Measurements from ENCODE around the gene PTPRN2.
"Not testable (repeated sequence)": the region's sequence is repeated elsewhere in the genome, so short reads cannot be mapped to it uniquely, and the experiment has no call there.

PTPRN2 gene

DNA sequence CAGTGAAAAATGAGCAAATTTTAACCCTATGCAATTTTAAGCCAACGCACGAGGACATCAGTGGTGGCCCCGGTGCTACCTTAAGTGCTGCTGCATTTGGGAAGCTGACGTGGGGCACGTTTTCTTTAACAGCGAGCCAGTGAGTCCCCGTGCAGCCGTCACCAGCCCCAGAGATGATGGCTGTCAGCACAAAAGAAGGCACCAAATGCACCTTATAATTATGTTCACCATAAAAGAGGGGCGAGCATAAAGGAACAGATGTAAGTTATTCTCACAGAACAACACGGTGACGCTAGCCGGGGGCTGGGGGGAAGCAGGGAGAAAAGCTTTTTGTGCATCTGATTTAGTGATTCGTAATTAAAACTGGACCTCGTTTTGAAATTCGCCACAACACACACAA, 990.7 kb downstream of the PTPRN2 start:
- DNase-seq (ENCODE audit: low read depth) = no peak

DNA sequence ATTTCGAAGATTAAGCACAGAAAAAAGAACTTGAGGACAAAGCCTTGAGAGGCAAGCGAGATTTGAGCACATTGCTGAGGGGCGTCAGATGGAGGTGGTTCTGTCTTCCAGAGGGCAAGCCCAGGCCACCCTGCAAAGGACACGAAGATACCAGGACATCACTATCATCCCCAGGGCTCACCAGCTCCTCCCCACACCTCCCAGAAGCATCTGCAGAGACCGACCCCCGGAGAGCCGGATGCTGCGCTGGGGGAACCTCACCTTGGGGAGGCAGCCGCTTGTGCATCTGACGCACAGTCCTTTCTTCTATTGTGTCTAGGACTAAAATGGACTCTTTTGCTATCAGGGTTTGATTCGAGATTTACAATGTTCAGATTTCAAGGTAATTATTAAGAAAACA, 991.2 kb downstream of the PTPRN2 start:
- no peak for DNase-seq (ENCODE audit: low read depth)

DNA sequence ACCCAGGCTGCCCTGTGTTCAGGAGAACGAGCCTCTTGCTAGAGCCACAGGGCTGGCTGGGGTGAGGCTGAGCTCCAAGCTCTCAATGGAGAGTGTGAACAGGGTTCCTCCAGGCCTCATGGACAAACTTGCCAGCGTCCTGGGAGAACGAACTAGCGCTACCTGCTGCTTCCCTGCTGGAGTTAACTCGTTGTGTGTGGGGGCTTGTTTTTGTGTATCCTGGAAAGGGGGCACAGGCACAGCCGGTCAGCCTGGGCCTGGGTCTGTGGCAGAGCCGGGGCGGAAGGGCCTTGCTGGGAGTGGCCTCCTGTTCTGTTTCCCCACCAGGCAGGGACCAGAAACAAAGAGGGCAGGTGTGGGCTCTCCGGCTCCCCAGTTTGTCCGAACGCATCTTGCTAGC, 991.6 kb downstream of the PTPRN2 start:
- no peak for DNase-seq (ENCODE audit: low read depth)

DNA sequence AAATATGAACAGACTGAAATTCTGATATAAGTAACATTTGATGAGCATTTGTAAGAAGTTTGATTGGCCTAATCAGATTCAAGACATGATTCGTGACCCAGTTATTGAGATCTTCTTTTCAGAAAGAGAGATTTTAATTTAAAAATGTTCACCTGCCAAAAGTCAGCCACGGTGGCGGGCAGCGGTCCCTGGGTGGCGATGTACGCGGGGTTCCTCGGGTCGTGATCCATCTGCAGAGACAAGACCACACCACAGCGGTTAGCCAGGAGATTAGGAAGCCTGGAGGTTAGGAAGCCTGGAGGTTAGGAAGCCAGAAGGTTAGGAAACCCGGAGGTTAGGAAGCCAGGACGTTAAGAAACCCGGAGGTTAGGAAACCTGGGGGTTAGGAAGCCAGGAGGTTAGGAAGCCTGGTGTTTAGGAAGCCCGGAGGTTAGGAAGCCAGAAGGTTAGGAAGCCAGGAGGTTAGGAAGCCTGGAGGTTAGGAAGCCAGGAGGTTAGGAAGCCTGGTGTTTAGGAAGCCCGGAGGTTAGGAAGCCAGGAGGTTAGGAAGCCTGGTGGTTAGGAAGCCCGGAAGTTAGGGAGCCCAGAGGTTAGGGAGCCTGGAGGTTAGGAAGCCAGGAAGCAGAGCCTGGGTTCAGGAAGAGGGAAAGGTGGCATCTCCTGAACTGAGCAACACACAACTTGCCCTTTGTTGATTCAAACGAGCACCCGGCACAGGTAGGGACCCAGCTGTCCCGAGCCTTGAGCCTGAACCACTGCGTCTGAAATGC, 992.4 kb downstream of the PTPRN2 start:
- no peak for DNase-seq (ENCODE audit: low read depth)

DNA sequence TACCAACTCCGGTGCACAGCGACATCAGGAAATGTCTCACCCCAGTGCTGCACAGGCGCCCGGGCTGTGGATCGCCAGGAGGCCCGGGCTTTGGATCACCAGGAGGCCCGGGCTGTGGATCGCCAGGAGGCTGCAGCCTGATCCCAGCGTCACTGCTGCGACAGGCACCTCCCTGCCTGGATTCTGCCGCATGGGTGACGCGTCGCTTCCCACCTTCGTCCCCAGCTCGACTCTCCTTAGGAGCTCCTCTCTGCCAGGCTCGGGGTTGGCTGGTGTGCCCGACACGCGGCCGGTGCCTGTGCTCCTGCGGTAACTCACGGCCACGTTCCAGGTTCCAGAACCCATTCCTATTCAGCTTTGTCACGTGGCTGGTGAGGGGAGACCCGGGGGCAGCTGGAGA, 993.3 kb downstream of the PTPRN2 start:
- no peak for DNase-seq (ENCODE audit: low read depth)

DNA sequence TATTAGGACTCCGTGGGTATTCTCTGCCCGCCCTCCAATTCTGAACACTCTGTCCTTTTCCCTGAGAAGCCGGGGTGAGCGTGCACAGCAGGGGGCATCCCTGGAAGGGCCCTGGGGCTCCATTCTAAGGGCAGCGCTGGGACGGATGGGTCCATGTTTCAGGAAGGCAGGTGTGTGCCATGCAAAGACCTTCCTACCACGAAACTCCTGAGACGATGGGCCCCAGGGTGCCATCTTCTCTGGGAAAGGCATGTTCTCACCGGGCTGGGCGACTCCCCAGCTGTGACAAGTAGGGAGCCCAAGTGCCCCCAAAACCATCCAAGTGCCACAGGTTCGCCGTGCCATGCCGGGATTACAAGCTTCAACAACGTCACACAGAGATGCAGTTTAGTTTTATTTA, 994.1 kb downstream of the PTPRN2 start:
- DNase-seq (ENCODE audit: low read depth) = no peak

DNA sequence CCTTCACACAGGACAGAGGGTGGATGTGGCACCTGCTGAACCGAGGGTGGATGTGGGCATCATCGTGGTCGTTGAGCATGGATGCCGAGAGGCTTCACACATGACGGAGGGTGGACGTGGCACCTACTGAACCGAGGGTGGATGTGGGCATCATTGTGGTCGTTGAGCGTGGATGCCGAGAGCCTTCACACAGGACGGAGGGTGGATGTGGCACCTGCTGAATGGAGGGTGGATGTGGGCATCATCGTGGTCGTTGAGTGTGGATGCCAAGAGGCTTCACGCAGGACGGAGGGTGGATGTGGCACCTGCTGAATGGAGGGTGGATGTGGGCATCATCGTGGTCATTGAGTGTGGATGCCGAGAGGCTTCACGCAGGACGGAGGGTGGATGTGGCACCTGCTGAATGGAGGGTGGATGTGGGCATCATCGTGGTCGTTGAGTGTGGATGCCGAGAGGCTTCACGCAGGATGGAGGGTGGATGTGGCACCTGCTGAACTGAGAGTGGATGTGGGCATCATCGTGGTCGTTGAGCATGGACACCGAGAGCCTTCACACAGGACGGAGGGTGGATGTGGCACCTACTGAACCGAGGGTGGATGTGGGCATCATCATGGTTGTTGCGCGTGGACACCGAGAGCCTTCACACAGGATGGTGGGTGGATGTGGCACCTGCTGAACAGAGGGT, 994.8 kb downstream of the PTPRN2 start:
- DNase-seq (ENCODE audit: low read depth) = not testable (repeated sequence)

DNA sequence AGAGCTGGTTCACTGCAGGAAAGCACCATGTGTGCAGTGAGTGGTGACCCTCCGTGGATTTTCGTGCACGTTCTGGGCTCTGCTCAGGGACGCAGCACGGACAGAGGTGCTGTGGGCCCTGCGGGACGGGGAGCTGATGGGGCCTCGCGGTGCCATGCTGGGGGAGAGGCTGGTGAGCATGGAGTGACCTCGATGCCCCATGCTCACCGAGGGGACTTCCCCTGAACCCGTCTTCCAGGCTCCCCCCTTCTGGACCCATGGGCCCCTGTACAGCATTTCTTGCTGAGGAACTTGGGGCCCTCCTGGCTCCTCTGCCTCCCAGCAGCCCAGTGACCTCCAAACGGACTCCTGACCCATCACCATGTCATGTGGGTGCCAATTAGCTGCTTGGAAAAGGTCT, 997.1 kb downstream of the PTPRN2 start:
- no peak for DNase-seq (ENCODE audit: low read depth)

DNA sequence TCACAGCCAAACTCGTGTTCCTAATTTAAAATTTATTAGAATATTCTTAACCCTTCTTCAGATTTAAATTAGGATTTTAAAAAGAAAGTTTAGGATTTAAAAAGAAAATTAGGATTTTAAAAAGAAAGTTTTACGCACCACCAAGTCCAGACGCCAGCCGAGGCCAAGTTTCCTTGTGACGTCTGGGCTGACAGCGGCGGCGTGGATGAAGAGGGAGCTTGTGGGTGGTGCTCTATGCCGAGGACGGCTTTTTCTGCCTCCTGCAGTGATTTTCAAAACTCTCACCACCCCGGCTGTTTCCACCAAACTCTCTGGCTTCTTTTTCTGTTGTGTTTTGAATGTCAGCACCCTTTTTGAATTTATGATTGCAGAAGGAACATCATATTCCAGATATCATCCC, 997.9 kb downstream of the PTPRN2 start:
- DNase-seq (ENCODE audit: low read depth) = no peak

DNA sequence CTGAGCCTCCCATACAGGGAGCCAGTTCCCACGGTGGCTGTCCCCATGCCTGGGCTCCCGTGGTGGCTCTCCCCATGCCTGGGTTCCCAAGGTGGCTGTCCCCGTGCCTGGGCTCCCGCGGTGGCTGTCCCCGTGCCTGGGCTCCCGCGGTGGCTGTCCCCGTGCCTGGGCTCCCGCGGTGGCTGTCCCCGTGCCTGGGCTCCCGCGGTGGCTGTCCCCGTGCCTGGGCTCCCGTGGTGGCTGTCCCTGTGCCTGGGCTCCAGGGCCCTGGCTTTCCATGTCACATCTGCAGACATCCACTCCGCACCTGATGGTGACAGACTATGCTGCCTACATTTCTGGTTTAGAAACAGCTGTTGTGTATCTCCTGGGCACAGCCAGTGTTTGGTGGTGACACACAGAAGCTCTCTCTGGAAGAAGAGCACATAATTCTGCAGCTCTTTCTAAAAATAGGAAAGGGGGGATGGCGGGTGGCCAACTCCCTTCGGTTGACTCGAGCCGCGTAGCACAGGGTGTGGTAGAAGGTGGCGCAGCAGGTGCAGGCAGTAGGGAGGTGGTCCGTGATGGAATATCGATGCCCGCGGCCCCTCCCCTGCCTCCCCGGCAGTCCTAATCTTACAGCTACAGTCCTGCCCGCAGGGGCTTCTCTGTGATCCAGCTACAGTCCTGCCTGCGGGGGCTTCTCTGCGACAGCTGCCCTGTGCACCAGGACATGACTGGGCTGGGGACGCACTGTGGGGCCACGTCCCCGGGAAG, 999.6 kb downstream of the PTPRN2 start:
- DNase-seq (ENCODE audit: low read depth) = no peak

DNA sequence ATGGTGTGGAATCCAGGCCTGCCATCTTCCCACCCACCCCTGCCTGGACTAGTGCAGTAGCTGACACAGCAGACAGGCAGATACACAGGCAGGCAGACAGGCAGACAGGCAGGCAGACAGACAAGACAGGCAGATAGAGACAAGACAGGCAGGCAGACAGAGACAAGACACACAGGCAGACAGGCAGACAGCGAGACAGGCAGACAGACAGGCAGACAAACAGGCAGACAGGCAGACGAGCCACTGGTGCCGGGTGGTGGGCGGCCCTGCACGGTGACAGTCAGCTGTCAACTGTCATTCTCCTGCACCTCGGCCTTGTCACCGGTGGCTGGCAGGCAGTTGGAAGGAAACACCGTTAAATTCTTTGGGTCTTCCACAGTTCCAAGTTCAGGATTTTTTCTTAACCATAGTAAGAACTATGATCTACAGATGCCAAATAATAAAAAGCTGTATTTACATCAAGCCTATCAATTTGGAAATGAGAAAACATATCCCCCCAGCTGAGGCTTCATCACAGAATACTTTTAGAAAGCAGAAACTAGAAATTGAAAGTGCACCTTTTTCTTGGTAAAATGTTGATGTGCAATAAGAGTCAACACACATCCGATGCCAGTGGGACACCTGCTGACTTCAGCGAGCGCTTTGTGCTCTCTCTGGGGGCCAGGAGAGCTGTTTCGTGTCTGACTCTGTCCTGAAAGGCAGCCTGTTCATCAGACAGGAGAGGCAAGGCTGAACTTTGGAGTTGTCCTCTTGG, 1000.4 kb downstream of the PTPRN2 start:
- DNase-seq (ENCODE audit: low read depth) = no peak

DNA sequence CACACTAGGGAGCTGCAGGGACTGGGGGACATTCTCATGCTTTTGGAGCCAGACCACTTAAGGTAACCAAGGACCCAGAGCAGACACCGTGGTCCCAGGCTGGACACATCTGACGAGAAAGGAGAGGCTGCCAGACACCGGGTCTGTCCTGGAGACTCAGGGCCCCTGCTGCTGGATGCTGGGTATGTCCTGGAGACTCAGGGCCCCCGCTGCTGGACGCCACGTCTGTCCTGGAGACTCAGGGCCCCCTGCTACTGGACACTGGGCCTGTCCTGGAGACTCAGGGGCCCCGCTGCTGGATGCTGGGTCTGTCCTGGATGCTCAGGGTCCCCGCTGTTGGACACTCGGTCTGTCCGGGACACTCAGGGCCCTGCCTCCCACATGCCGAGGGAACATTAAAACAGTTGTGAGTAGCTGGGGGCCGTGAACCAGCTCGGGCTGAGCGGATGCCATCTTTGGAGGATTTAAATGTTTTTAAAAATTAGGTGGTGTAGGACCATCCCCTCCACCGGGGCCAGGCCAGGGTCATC, 1001.1 kb downstream of the PTPRN2 start:
- no peak for DNase-seq (ENCODE audit: low read depth)

DNA sequence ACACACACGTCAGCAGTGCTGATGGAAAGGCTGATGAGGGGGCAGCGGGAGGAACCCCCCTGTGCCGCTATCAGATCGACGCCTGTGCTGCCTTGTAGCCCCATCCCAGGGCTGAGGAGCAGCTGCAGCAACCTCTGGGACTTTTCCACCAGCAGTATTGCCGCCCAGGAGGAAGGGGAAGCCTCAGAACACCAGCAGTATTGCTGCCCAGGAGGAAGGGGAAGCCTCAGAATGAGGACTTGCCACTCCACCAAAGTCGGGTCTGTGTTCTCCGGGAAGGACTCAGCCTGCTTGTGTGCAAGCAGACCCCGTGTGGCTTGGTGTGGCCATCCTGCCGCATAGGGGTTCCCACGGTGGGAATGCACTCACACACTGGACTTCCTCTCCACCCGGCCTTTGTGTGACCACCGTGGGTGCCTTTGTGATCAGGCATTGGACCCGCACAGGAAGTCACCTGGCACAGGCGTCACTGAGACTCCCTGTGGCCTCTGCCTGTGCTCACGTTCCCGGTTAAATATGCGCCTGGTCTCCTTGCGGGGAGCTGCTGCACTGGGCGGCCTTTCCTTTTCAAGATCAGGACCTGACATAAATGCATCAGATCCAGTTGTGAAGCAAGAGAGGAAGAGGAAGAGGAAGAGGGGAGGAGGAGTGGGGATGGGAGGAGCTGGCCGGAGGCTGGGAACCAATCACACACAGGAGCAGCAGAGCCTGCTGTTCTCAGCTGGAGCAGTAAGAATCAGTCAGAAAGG, 1002.3 kb downstream of the PTPRN2 start:
- no peak for DNase-seq (ENCODE audit: low read depth)

DNA sequence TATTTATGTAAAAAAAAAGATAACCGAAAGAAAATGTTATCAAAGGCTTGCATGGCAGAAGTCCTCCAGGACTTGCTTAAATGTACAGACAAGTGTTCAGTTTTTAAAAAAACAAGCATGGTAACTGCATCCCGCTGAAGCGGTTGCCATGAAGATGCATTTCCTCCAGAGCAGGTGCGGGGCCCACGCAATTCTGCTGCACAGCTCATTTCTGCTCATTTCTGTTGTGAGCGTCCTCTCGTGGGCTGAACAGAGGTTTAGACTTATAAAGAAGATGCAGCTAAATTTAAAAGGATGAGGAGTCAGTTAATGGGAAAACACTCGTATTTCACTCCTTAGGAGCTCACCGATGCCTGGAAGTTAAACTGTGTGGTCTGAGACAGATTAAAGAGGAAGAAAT, 1003.2 kb downstream of the PTPRN2 start:
- DNase-seq (ENCODE audit: low read depth) = no peak

DNA sequence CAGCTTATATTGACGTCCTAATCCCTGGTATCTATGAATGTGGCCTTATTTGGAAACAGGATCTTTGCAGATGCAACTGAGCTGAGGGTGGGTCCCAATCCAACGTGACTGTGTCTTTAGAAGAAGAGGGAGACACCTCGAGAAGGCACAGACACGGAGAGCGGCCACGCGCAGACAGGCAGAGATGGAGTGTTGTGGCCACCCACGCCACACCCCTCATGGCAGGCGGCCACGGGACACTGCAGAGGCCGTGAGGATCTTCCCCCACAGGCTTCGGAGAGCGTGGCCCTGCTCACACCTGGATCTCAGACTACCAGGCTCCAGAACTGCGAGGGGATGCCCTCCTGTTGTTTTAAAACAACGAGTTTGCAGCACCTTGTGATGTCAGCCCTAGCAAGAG, 1005.9 kb downstream of the PTPRN2 start:
- no peak for DNase-seq (ENCODE audit: low read depth)

DNA sequence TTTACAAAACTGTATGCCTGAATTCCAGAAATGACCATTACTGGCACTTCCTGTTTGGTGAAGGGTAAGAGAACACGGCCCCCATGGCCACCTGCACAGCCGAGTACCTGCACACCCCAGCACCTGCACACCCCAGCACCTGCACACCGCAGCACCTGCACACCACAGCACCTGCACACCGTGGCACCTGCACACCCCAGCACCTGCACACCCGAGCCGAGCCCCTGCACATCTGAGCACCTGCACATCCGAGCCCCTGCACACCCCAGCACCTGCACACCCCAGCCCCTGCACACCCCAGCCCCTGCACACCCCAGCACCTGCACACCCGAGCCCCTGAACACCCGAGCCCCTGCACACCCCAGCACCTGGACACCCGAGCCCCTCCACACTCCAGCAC, 1007.3 kb downstream of the PTPRN2 start:
- no peak for DNase-seq (ENCODE audit: low read depth)

DNA sequence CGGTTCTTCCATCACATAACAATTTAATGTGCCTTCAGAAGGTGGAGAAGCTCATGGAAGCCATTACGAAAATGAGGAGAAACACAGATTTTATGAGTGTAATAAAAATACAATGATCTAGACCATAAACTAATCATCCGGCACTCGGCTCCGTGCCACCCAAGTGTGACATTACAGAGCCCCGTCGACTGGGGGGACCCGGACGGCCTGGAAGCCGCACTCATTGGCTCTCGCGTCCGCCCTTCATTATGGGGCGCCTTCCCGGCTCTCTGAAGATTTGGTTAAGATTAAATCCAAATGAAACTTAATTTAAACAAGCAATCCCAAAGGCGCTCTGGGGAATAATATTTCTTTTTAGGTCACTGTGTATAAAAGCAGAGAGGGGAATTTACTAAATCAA, 1008.2 kb downstream of the PTPRN2 start:
- no peak for DNase-seq (ENCODE audit: low read depth)

DNA sequence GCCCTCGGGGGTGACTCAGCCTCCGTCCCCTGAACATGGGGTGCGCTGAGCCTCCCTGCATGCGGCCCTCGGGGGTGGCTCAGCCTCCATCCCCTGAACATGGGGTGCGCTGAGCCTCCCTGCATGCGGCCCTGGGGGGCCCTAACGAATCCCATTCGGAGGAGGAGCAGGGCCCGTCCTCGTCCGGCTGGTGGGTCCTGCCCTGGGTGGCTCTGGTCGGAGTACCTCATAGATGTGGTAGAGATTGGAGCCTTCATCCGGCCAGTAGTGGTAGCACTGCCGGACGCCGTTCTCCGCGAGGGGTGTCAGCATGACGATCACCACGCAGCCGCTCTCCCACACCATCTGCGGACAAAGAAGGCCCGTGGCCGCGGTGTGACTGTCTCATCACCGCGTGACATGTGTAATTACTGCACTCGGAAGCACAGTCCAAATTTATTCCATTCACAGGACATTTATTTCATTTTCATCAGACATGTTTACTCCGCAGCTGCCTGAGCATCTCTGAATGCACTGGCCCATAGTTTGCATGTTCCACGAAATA, 1009.8 kb downstream of the PTPRN2 start:
- DNase-seq (ENCODE audit: low read depth) = no peak

DNA sequence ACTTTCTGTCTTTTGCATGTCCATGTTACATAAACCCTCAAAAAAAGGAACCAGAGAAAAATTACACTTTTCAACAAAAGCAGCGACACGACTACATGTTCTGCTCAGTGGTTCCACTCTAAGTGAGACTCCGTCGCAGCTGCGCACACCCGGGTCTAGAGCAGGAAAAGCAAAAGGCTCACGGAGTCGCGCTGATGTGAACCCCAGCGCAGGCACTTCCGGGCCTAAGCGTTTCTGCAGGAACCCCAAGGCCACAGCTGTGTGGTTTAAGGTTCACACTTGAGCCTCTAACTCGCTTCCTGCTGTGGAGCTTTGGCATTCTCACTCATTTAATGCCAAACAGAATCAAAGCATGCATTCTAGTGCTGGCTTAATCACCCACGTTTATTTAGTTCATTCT, 1010.6 kb downstream of the PTPRN2 start:
- no peak for DNase-seq (ENCODE audit: low read depth)

DNA sequence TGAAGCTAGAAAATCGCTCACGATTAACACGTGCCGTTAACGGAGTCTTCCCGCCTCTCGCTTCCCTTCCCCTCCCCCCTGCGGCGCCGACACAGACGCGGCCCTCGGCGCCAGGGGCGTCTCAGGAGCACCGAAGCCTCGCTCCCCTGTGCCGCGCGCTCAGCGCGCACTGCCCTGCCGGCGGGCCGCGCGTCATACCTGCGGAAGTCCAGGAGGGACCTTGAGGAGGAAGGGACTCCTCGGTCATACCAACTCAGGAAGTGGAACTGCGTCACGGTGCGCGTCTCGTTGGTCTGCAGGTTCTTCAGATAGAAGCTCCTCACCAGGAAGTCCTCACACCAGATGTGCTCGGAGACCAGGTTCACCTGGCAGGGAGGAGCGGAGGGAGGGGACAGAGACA, 1011.2 kb downstream of the PTPRN2 start:
- DNase-seq (ENCODE audit: low read depth) = peak; percentile 42

DNA sequence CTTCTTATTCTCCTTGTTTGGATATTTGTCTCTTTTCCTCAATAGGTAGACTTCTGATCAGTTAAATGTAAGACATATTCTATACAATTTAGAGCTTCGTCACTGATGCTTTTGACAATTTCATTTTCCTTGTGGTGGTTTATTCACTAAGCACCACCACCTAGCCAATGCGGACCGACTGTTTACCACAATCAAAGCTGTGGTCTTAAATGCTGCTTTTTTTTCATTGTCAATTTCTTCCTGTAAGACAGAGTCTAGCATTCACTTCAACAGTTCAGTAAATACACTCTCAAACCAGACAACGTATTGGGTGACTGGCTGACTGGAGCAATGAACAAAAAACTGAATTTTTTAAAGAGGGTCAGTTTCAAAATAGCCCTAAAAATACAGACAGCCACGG, 1011.8 kb downstream of the PTPRN2 start:
- no peak for DNase-seq (ENCODE audit: low read depth)
